Uterus (tissue), 2 donors: ENCODE data around the gene TSPY1.
"Not testable (repeated sequence)": the region's sequence is repeated elsewhere in the genome, so short reads cannot be mapped to it uniquely, and the experiment has no call there.

Source experiments
- CTCF ChIP-seq, 4 experiments: fragments of 200-600 bp in 2 of 4; fragments of 450-650 bp in 2 of 4; sonication (generic) in 2 of 4; IDR thresholded peaks; one replicate each; pipeline ENCODE4 v1.5.1; 2016 to 2019; ENCODE audit warnings: antibody characterized with exemption in 4 of 4, mild to moderate bottlenecking in 2 of 4, moderate library complexity in 1 of 4
- POLR2A ChIP-seq, 2 donors: fragments of 450-650 bp; IDR thresholded peaks; one replicate each; pipeline ENCODE4 v1.6.1; 2016; ENCODE audit warnings: antibody characterized with exemption in 2 of 2, mild to moderate bottlenecking in 1 of 2, moderate library complexity in 1 of 2

DNA sequence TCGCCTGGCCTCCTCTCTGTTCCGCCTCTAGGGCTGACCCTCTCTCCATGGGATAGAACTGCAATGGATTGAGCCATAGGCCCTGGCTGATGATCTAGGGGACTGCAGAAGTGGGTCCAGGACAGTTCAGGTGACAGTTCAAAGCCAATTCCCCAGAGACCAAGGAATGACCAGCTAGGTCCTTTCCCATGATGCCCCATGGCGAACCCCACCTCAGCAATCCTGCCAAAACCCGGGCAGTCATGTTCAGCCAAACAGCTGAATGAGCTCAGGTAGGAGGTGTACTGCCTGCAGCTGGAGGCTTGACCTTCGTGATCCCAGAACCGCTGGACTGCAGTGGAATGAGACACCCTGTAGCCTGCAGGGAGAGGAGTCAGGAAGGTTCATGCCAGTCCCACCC is 37.6 kb downstream of the TSPY1 start:
- not testable (repeated sequence) for TF ChIP-seq CTCF, POLR2A (IDR thresholded peaks at IDR 0.05)
